ENCODE data around the gene ZBTB22. TPM values are rescaled to one million over a fixed set of nuclear protein-coding genes. Genes with fewer than 3 reads are reported as not detected.

Gene ZBTB22
- total RNA-seq, 2 donors from 2014 or later = 25.1 to 27.5 TPM

GRCh38 chr6:33318426-33319073, 1.0 kb upstream of the ZBTB22 start:
- no peaks in the 10 kb centered on the region for H3K9me3 ChIP-seq
- intact Hi-C loops (cut with DNase I) = loop anchor here (5.0 kb wide), 1 partner anchor 94 kb away; the partner anchor contains the start of gene PHF1
- peak overlapping the region; percentile 43 to 44 for H3K4me3 ChIP-seq
- peak overlapping the region; percentile 88 to 90 for H3K27ac ChIP-seq
- H3K27me3 ChIP-seq (replicated peaks; ENCODE audit: insufficient read depth) = no peaks in the 10 kb centered on the region
- peaks cover 18% of the 10 kb centered on the region for H3K4me1 ChIP-seq (replicated peaks)
- DNase-seq (ENCODE audit: low spot score) = no peak
- 68% methylated on average over 8 of the region's 8 CpGs for WGBS
- TF ChIP-seq CTCF (IDR thresholded peaks at IDR 0.05) = no peak
- TF ChIP-seq POLR2AphosphoS5 (IDR thresholded peaks at IDR 0.05) = no peak
- TF ChIP-seq POLR2A (IDR thresholded peaks at IDR 0.05) = no peak
- peaks cover 3 to 5% of the 10 kb centered on the region in 2 donors for H3K36me3 ChIP-seq

GRCh38 chr6:33317419-33317668, 200 bp downstream of the ZBTB22 start:
- Histone ChIP-seq H3K27ac (peak overlapping the region; percentile 88 to 90), H3K27me3 (replicated peaks; ENCODE audit: insufficient read depth) (no peaks in the 10 kb centered on the region), H3K36me3 (peaks cover 3 to 5% of the 10 kb centered on the region in 2 donors), H3K4me1 (replicated peaks) (peaks cover 18% of the 10 kb centered on the region), H3K9me3 (no peaks in the 10 kb centered on the region), H3K4me3 (peak overlapping the region; percentile 43 to 44)
- TF ChIP-seq CTCF (IDR thresholded peaks at IDR 0.05) (no peak), POLR2A (IDR thresholded peaks at IDR 0.05) (no peak), POLR2AphosphoS5 (IDR thresholded peaks at IDR 0.05) (no peak)
- 0% methylated on average over 8 of the region's 27 CpGs for WGBS
- intact Hi-C loops (cut with DNase I) = loop anchor here (5.0 kb wide), 1 partner anchor 95 kb away; the partner anchor contains the start of gene PHF1
- DNase-seq (ENCODE audit: low spot score) = no peak

- Histone ChIP-seq H3K27me3 (replicated peaks; ENCODE audit: insufficient read depth) (no peaks in the 10 kb centered on the region), H3K36me3 (peaks cover 3 to 5% of the 10 kb centered on the region in 2 donors), H3K27ac (peak overlapping the region; percentile 88 to 99), H3K4me3 (peak overlapping the region; percentile 43 to 44), H3K9me3 (no peaks in the 10 kb centered on the region), H3K4me1 (replicated peaks) (peaks cover 15% of the 10 kb centered on the region)
- 73% methylated on average over 19 of the region's 19 CpGs for WGBS
- intact Hi-C loops (cut with DNase I) = loop anchor here (5.0 kb wide), 1 partner anchor 95 kb away; the partner anchor contains the start of gene PHF1
- no peak for DNase-seq (ENCODE audit: low spot score)
- TF ChIP-seq POLR2A (IDR thresholded peaks at IDR 0.05) = no peak
- TF ChIP-seq CTCF (IDR thresholded peaks at IDR 0.05) = no peak
- TF ChIP-seq POLR2AphosphoS5 (IDR thresholded peaks at IDR 0.05) = no peak
Observed at GRCh38 chr6:33316603-33317418, 733 bp downstream of the ZBTB22 start.

GRCh38 chr6:33315793-33316602, 1.5 kb downstream of the ZBTB22 start:
- DNase-seq (ENCODE audit: low spot score) = no peak
- peaks cover 8% of the 10 kb centered on the region for H3K4me1 ChIP-seq (replicated peaks)
- WGBS = 83% methylated on average over 17 of the region's 17 CpGs

More at GRCh38 chr6:33315793-33316602, 1.5 kb downstream of the ZBTB22 start:
- intact Hi-C loops (cut with DNase I) = loop anchor here (5.0 kb wide), 1 partner anchor 96 kb away; the partner anchor contains the start of gene PHF1
- peak overlapping the region in 1 of 2 donors; percentile 99 for H3K27ac ChIP-seq
- H3K27me3 ChIP-seq (replicated peaks; ENCODE audit: insufficient read depth) = no peaks in the 10 kb centered on the region
- H3K36me3 ChIP-seq = peaks cover 3 to 5% of the 10 kb centered on the region in 2 donors
- H3K4me3 ChIP-seq = no peak overlapping the region
- no peaks in the 10 kb centered on the region for H3K9me3 ChIP-seq
- TF ChIP-seq POLR2A (IDR thresholded peaks at IDR 0.05) (no peak), CTCF (IDR thresholded peaks at IDR 0.05) (no peak), POLR2AphosphoS5 (IDR thresholded peaks at IDR 0.05) (no peak)

Data from prostate gland (tissue), 2 donors.